Caco-2 (cell line): ENCODE measurements around the gene CDKL5. TPM values are rescaled to one million over a fixed set of nuclear protein-coding genes. Genes with fewer than 3 reads are reported as not detected.
A peak's percentile ranks its signal among the peaks of the same experiment; 100 is the strongest.

Experiments used
- BruUV-seq: library from RNA; stranded (reverse); fragments of 400-500 nt; replicated peaks from 2 replicates; lab custom pipeline; 2021; lab: Mats Ljungman, UMichigan
- CTCF ChIA-PET: fragments of 300-600 bp; sonication (Branson Sonifier 250); formaldehyde crosslinking; loops from one replicate; lab custom pipeline; 2022; ENCODE audit warnings: antibody characterized with exemption; lab: Charles Lee
- POLR2A ChIA-PET: fragments of 300-600 bp; sonication (Branson Sonifier 250); formaldehyde crosslinking; loops from one replicate; lab custom pipeline; 2022; ENCODE audit warnings: antibody characterized with exemption; lab: Charles Lee
- DNase-seq, 2 experiments: peaks; one replicate each; pipeline versions ENCODE4 v3.0.0 to v3.0.0-alpha.2; 2020 to 2022
- H3K27me3 ChIP-seq: replicated peaks from 2 replicates; pipeline ENCODE4 v1.6.0; 2011; ENCODE audit warnings: low read length; ENCODE audit not compliant: control insufficient read depth, insufficient read depth
- H3K36me3 ChIP-seq: 2 replicates; pipeline ENCODE4 v1.5.1; 2011; ENCODE audit warnings: low read length; ENCODE audit not compliant: control insufficient read depth, insufficient read depth
- H3K4me1 ChIP-seq: fragments of 250-450 bp; sonication (Bioruptor Pico); 2 replicates; pipeline ENCODE4 v1.5.1; 2020; ENCODE audit warnings: mild to moderate bottlenecking
- H3K4me3 ChIP-seq: 2 replicates; pipeline ENCODE4 v1.5.1; 2011; ENCODE audit warnings: low read depth, mild to moderate bottlenecking, control low read depth, low read length
- H3K9me3 ChIP-seq: fragments of 250-450 bp; sonication (Bioruptor Pico); 2 replicates; pipeline ENCODE4 v1.5.1; 2020; ENCODE audit warnings: mild to moderate bottlenecking, moderate library complexity
- H3K27ac Mint-ChIP-seq: one replicate; pipeline ENCODE4 v1.8.0; 2022; ENCODE audit warnings: mixed read lengths; ENCODE audit not compliant: unreplicated experiment
- H3K27me3 Mint-ChIP-seq: one replicate; pipeline ENCODE4 v1.8.0; 2022; ENCODE audit warnings: mixed read lengths; ENCODE audit not compliant: insufficient read depth, unreplicated experiment
- H3K36me3 Mint-ChIP-seq: one replicate; pipeline ENCODE4 v1.8.0; 2022; ENCODE audit warnings: mild to moderate bottlenecking, mixed read lengths; ENCODE audit not compliant: insufficient read depth, unreplicated experiment
- H3K4me1 Mint-ChIP-seq: one replicate; pipeline ENCODE4 v1.8.0; 2022; ENCODE audit warnings: low read depth, mixed read lengths; ENCODE audit not compliant: unreplicated experiment
- H3K4me3 Mint-ChIP-seq: one replicate; pipeline ENCODE4 v1.8.0; 2022; ENCODE audit warnings: mild to moderate bottlenecking, moderate library complexity, mixed read lengths; ENCODE audit not compliant: unreplicated experiment
- H3K9me3 Mint-ChIP-seq: one replicate; pipeline ENCODE4 v1.8.0; 2022; ENCODE audit warnings: mixed read lengths; ENCODE audit not compliant: unreplicated experiment
- intact Hi-C: fragments of 100-400 bp; cut with micrococcal nuclease; formaldehyde crosslinking; loops from one replicate; pipeline ENCODE4 v1.10.0; 2022; ENCODE audit not compliant: unreplicated experiment
- total RNA-seq: library from RNA; stranded (reverse); gene quantifications from 2 replicates; pipeline ENCODE4 v1.2.3, GENCODE V29; 2022
- TF ChIP-seq, protein P1 (sequence below), 2 experiments: fragments of 200-600 bp in 1 of 2; IDR thresholded peaks; 1 replicate in 1 of 2; 2 replicates in 1 of 2; pipeline versions ENCODE4 v1.5.1 to v1.8.0; 2011 to 2022; ENCODE audit warnings: antibody characterized with exemption in 1 of 2, control low read depth in 1 of 2, inconsistent platforms in 1 of 2, low read depth in 1 of 2, low read length in 1 of 2, mild to moderate bottlenecking in 1 of 2, moderate library complexity in 1 of 2; ENCODE audit not compliant: insufficient read depth in 1 of 2, severe bottlenecking in 1 of 2, unreplicated experiment in 1 of 2

CDKL5 gene
- total RNA-seq, 1 experiment from 2014 or later, result 23.7 TPM

DNA sequence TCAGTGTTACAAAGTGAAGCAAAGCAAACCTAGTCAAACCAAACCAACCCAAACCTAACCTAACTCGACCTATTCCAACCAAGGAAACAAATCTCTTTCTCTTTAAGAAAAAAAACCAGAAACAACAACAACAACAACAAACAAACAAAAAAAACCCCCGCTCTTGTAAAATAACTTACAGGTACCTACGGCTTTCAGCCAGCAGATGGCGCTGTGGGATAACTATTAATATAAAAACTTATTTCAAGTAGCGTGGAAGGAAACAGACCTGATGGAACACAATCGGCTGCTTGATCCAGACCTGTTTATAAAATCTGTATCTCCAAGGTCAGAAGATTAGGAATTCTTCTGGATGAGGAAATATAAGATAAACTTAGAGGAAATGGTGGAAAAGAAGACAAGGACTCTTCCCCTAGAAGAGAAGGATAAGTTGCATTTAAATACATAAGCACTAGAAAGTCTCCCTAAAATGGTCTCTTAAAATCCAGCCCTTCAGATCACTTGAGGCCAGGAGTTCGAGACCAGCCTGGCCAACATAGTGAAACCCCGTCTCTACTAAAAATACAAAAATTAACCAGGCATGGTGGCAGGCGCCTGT, 34.4 kb upstream of the CDKL5 start:
- intact Hi-C loops, result loop anchor here (1.0 to 10.0 kb wide), 4 partner anchors 254 to 624 kb away; no protein-coding TSS in a partner anchor
- no peaks in the 10 kb centered on the region for H3K9me3 Mint-ChIP-seq
- Histone ChIP-seq H3K9me3 (no peaks in the 10 kb centered on the region), H3K4me1 (no peaks in the 10 kb centered on the region), H3K4me3 (no peak overlapping the region), H3K36me3 (no peaks in the 10 kb centered on the region), H3K27me3 (no peaks in the 10 kb centered on the region)
- no TSS peak for BruUV-seq
- peak; percentile 38 to 56 for DNase-seq
- no peak overlapping the region for H3K27ac Mint-ChIP-seq
- TF ChIP-seq, protein P1, sequence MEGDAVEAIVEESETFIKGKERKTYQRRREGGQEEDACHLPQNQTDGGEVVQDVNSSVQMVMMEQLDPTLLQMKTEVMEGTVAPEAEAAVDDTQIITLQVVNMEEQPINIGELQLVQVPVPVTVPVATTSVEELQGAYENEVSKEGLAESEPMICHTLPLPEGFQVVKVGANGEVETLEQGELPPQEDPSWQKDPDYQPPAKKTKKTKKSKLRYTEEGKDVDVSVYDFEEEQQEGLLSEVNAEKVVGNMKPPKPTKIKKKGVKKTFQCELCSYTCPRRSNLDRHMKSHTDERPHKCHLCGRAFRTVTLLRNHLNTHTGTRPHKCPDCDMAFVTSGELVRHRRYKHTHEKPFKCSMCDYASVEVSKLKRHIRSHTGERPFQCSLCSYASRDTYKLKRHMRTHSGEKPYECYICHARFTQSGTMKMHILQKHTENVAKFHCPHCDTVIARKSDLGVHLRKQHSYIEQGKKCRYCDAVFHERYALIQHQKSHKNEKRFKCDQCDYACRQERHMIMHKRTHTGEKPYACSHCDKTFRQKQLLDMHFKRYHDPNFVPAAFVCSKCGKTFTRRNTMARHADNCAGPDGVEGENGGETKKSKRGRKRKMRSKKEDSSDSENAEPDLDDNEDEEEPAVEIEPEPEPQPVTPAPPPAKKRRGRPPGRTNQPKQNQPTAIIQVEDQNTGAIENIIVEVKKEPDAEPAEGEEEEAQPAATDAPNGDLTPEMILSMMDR (IDR thresholded peaks at IDR 0.05; ENCODE audit: insufficient read depth in 1 of 2, low read depth in 1 of 2, low read length in 1 of 2, severe bottlenecking in 1 of 2, unreplicated experiment in 1 of 2), result peak; percentile 53 to 60
- CTCF ChIA-PET, result no interaction called here
- no peak overlapping the region for H3K4me3 Mint-ChIP-seq
- H3K36me3 Mint-ChIP-seq, result no peaks in the 10 kb centered on the region
- H3K4me1 Mint-ChIP-seq, result no peaks in the 10 kb centered on the region
- POLR2A ChIA-PET, result no interaction called here
- no peaks in the 10 kb centered on the region for H3K27me3 Mint-ChIP-seq

DNA sequence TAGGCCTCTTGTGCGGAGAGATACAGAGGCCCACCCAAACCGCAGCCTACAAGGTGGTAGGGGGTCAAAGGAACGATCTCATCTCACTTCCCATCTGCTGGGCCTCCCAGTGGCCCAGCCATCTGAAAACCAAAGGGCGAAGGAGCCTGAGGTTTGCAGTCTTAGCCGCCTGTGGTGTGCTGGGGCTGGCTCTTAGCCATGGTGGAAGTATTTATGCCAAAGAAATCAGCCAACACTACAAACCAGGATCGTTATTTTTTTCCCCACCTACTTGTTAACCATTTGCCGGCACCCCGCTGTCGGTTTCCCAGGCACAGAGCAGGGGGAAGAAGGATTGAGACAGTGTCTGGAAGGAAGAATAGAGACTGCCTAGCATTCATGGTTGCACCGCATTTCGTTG, 30.9 kb upstream of the CDKL5 start:
- Mint-ChIP-seq H3K27ac (no peak overlapping the region), H3K27me3 (no peaks in the 10 kb centered on the region), H3K4me3 (no peak overlapping the region), H3K9me3 (no peaks in the 10 kb centered on the region), H3K36me3 (peaks cover 8% of the 10 kb centered on the region), H3K4me1 (peaks cover 8% of the 10 kb centered on the region)
- TF ChIP-seq, protein P1 (IDR thresholded peaks at IDR 0.05; ENCODE audit: insufficient read depth in 1 of 2, low read depth in 1 of 2, low read length in 1 of 2, severe bottlenecking in 1 of 2, unreplicated experiment in 1 of 2), result no peak
- BruUV-seq, result no TSS peak
- no peaks in the 10 kb centered on the region for H3K36me3 ChIP-seq
- H3K27me3 ChIP-seq, result no peaks in the 10 kb centered on the region
- H3K4me1 ChIP-seq, result peaks cover 8% of the 10 kb centered on the region
- no peaks in the 10 kb centered on the region for H3K9me3 ChIP-seq
- CTCF ChIA-PET, result no interaction called here
- no peak for DNase-seq
- POLR2A ChIA-PET, result no interaction called here
- no peak overlapping the region for H3K4me3 ChIP-seq
- intact Hi-C loops, result loop anchor here (5.0 to 10.0 kb wide), 3 partner anchors 250 to 620 kb away; no protein-coding TSS in a partner anchor

DNA sequence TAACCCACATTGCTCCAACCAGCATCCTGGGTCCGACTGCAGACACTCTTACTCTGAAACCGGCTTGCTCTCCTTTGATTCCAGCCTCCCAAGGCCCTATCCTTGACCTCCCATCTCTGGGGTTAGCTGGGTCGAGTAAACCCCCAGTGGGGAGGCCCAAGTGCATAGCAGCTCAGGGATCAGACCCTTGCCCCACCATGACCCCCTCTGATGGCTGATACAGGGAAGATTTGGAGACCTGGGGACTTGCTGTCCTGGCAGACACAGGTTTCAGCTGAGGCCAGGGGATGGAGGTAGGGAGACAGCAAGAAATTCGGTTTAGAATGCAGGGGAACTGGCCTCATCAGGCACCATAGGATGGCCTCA, 23.6 kb upstream of the CDKL5 start:
- H3K4me1 Mint-ChIP-seq, result peaks cover 8% of the 10 kb centered on the region
- no peak overlapping the region for H3K27ac Mint-ChIP-seq
- ChIA-PET CTCF (no interaction called here), POLR2A (no interaction called here)
- H3K36me3 Mint-ChIP-seq, result peaks cover 8% of the 10 kb centered on the region
- Histone ChIP-seq H3K4me3 (no peak overlapping the region), H3K4me1 (peaks cover 13% of the 10 kb centered on the region), H3K27me3 (no peaks in the 10 kb centered on the region), H3K9me3 (no peaks in the 10 kb centered on the region), H3K36me3 (no peaks in the 10 kb centered on the region)
- no peaks in the 10 kb centered on the region for H3K9me3 Mint-ChIP-seq
- H3K27me3 Mint-ChIP-seq, result no peaks in the 10 kb centered on the region
- DNase-seq, result no peak
- no TSS peak for BruUV-seq
- intact Hi-C loops, result no loop called here
- no peak overlapping the region for H3K4me3 Mint-ChIP-seq
- TF ChIP-seq, protein P1 (IDR thresholded peaks at IDR 0.05; ENCODE audit: insufficient read depth in 1 of 2, low read depth in 1 of 2, low read length in 1 of 2, severe bottlenecking in 1 of 2, unreplicated experiment in 1 of 2), result no peak
